Ishikawa (cell line): Measurements from ENCODE around the gene NR2F1.
A peak's percentile ranks its signal among the peaks of the same experiment; 100 is the strongest.

Source experiments
- CEBPB ChIP-seq: IDR thresholded peaks from 2 replicates; pipeline ENCODE4 v1.6.1; 2012
- CREB1 ChIP-seq: IDR thresholded peaks from 2 replicates; pipeline ENCODE4 v1.6.1; 2012; ENCODE audit warnings: low read depth
- EGR1 ChIP-seq: IDR thresholded peaks from 2 replicates; pipeline ENCODE4 v1.6.1; 2012
- EP300 ChIP-seq: IDR thresholded peaks from 2 replicates; pipeline ENCODE4 v1.6.1; 2012; ENCODE audit warnings: borderline replicate concordance
- FOXM1 ChIP-seq: IDR thresholded peaks from 2 replicates; pipeline ENCODE4 v1.6.1; 2012; ENCODE audit warnings: low read depth, borderline replicate concordance
- MAX ChIP-seq: IDR thresholded peaks from 2 replicates; pipeline ENCODE4 v1.6.1; 2012
- NFIC ChIP-seq: IDR thresholded peaks from 2 replicates; pipeline ENCODE4 v1.6.1; 2012
- RAD21 ChIP-seq: IDR thresholded peaks from 2 replicates; pipeline ENCODE4 v1.6.1; 2012; ENCODE audit warnings: low read depth
- REST ChIP-seq: IDR thresholded peaks from 2 replicates; pipeline ENCODE4 v1.6.1; 2012; ENCODE audit warnings: low read depth, mild to moderate bottlenecking
- TAF1 ChIP-seq: IDR thresholded peaks from 2 replicates; pipeline ENCODE4 v1.6.1; 2012; ENCODE audit warnings: low read depth, mild to moderate bottlenecking
- TCF12 ChIP-seq: IDR thresholded peaks from 2 replicates; pipeline ENCODE4 v1.6.1; 2012; ENCODE audit warnings: low read depth
- TEAD4 ChIP-seq: IDR thresholded peaks from 2 replicates; pipeline ENCODE4 v1.6.1; 2012
- USF1 ChIP-seq: IDR thresholded peaks from 2 replicates; pipeline ENCODE4 v1.6.1; 2012
- YY1 ChIP-seq: IDR thresholded peaks from 2 replicates; pipeline ENCODE4 v1.6.1; 2012; ENCODE audit warnings: low read depth
- ZBTB7A ChIP-seq: IDR thresholded peaks from 2 replicates; pipeline ENCODE4 v1.6.1; 2012; ENCODE audit warnings: low read depth

NR2F1 gene

GRCh38 chr5:93583768-93584595 is 960 bp downstream of the NR2F1 start:
- TF ChIP-seq USF1 (no peak), TCF12 (no peak), REST (peak; percentile 13; the same call in 1 of the 2 replicates), CEBPB (0 out of 2 replicates have a peak, but pooled peaks have one; percentile 11), TAF1 (peak; percentile 10; the same call in 1 of the 2 replicates)

GRCh38 chr5:93584596-93585040 is 1.6 kb downstream of the NR2F1 start:
- no peak for TF ChIP-seq CREB1
- TF ChIP-seq TAF1, result no peak
- no peak for TF ChIP-seq TCF12
- TF ChIP-seq ZBTB7A, result no peak
- no peak for TF ChIP-seq RAD21
- no peak for TF ChIP-seq USF1
- TF ChIP-seq MAX, result no peak
- no peak for TF ChIP-seq EGR1
- no peak for TF ChIP-seq EP300
- no peak for TF ChIP-seq CEBPB
- TF ChIP-seq FOXM1, result no peak
- no peak for TF ChIP-seq NFIC
- TF ChIP-seq REST, result no peak
- no peak for TF ChIP-seq YY1
- TF ChIP-seq TEAD4, result no peak

- TF ChIP-seq EGR1 (no peak), ZBTB7A (no peak), MAX (peak; percentile 53; the same call in 1 of the 2 replicates), CREB1 (no peak)
These were observed 2.2 kb downstream of the NR2F1 start for GRCh38 chr5:93585041-93585766.

GRCh38 chr5:93585767-93586385 is 2.9 kb downstream of the NR2F1 start:
- TF ChIP-seq CEBPB (no peak), REST (no peak), NFIC (no peak), RAD21 (no peak), FOXM1 (no peak), CREB1 (no peak), EP300 (no peak), TEAD4 (no peak), TAF1 (no peak), ZBTB7A (no peak), YY1 (no peak), EGR1 (no peak)
